GM12878 (cell line): ENCODE measurements around the gene JMJD4. TPM values are rescaled to one million over a fixed set of nuclear protein-coding genes. Genes with fewer than 3 reads are reported as not detected.

Experiments
- ATAC-seq: fragments of 200-7000 bp; cut with Tn5 transposase; 3 replicates; pipeline ENCODE4 v1.9.1; 2020; ENCODE audit warnings: mild to moderate bottlenecking, moderate library complexity
- BruUV-seq: library from RNA; stranded (reverse); fragments of 400-500 nt; replicated peaks from 2 replicates; lab custom pipeline; 2021; lab: Mats Ljungman, UMichigan
- CTCF ChIA-PET: fragments of 300-600 bp; sonication (Branson Sonifier 250); formaldehyde crosslinking; extraction: SDS; loops from one replicate; lab custom pipeline; 2021; ENCODE audit warnings: inconsistent platforms; lab: Yijun Ruan, JAX
- POLR2A ChIA-PET: fragments of 350-600 bp; formaldehyde crosslinking; extraction: SDS; loops from one replicate; lab custom pipeline; 2021; ENCODE audit warnings: inconsistent platforms; lab: Charles Lee
- RAD21 ChIA-PET: fragments of 300-600 bp; sonication (Branson Sonifier 250); formaldehyde crosslinking; loops from one replicate; lab custom pipeline; 2023; ENCODE audit warnings: antibody characterized with exemption; ENCODE audit not compliant: unreplicated experiment; lab: Charles Lee
- SMC1A ChIA-PET: fragments of 300-600 bp; sonication (Branson Sonifier 250); formaldehyde crosslinking; loops from one replicate; lab custom pipeline; 2023; ENCODE audit not compliant: unreplicated experiment, uncharacterized antibody; lab: Charles Lee
- DNase-seq: peaks from one replicate; pipeline ENCODE4 v3.0.0-alpha.2; 2011; ENCODE audit warnings: low read depth, low spot score
- FAIRE-seq: peaks from 3 replicates; lab custom pipeline; 2011; peaks lifted over from hg19 to GRCh38; lab: Jason Lieb, UNC
- H2AFZ ChIP-seq: 2 replicates; pipeline ENCODE4 v1.6.0; 2011; ENCODE audit warnings: low read depth, low read length, control low read depth; ENCODE audit not compliant: control insufficient read depth
- H3K27ac ChIP-seq: 2 replicates; pipeline ENCODE4 v1.5.1; 2011; ENCODE audit warnings: control low read depth; ENCODE audit not compliant: control insufficient read depth, insufficient read depth
- H3K27me3 ChIP-seq, 2 experiments: replicated peaks in 1 of 2; 2 replicates each; pipeline versions ENCODE4 v1.6.0 to v1.6.1; 2011; ENCODE audit warnings: low read length in 1 of 2; ENCODE audit not compliant: control insufficient read depth in 2 of 2, insufficient read depth in 2 of 2
- H3K36me3 ChIP-seq, 2 experiments: 2 replicates each; pipeline ENCODE4 v1.5.1; 2011; ENCODE audit warnings: low read length in 1 of 2; ENCODE audit not compliant: control insufficient read depth in 2 of 2, insufficient read depth in 2 of 2
- H3K4me1 ChIP-seq: 2 replicates; pipeline ENCODE4 v1.6.1; 2011; ENCODE audit warnings: mild to moderate bottlenecking, low read length, moderate library complexity, mixed read lengths; ENCODE audit not compliant: control insufficient read depth, insufficient read depth
- H3K4me2 ChIP-seq: 2 replicates; pipeline ENCODE4 v1.6.0; 2011; ENCODE audit warnings: control low read depth; ENCODE audit not compliant: control insufficient read depth, insufficient read depth
- H3K4me3 ChIP-seq: fragments of 200-600 bp; sonication (generic); 2 replicates; pipeline ENCODE4 v1.5.1; 2016
- H3K79me2 ChIP-seq: 2 replicates; pipeline ENCODE4 v1.6.0; 2011; ENCODE audit warnings: low read length; ENCODE audit not compliant: control insufficient read depth, insufficient read depth
- H3K9ac ChIP-seq: 2 replicates; pipeline ENCODE4 v1.8.0; 2011; ENCODE audit warnings: low read length, control low read depth, mixed read lengths; ENCODE audit not compliant: control insufficient read depth, insufficient read depth
- H3K9me3 ChIP-seq: replicated peaks from 3 replicates; pipeline ENCODE4 v1.5.1; 2011; ENCODE audit warnings: mild to moderate bottlenecking, low read length; ENCODE audit not compliant: control insufficient read depth, insufficient read depth
- H4K20me1 ChIP-seq: 2 replicates; pipeline ENCODE4 v1.6.0; 2011; ENCODE audit not compliant: control insufficient read depth, insufficient read depth
- SPI1 ChIP-seq: IDR thresholded peaks from 2 replicates; pipeline ENCODE4 v1.6.1; 2011; ENCODE audit warnings: low read depth, mild to moderate bottlenecking, low read length, moderate library complexity, borderline replicate concordance; ENCODE audit not compliant: insufficient read depth
- WGBS: methylation state at CpG from one replicate; pipeline ENCODE4 v1.1.6; 2016; ENCODE audit warnings: low lambda C conversion rate; ENCODE audit not compliant: insufficient replicate concordance, insufficient coverage; ENCODE audit errors: missing lambda C conversion rate; 5-methylcytosine and 5-hydroxymethylcytosine counted together
- in situ Hi-C: fragments of 300-500 bp; cut with MboI; formaldehyde crosslinking; loops from 9 replicates; pipeline ENCODE4 v1.14.3; 2018; ENCODE audit warnings: mixed read lengths
- intact Hi-C: fragments of 100-400 bp; cut with micrococcal nuclease; formaldehyde crosslinking; loops from one replicate; pipeline ENCODE4 v1.14.2; 2022; ENCODE audit not compliant: unreplicated experiment
- polyA plus RNA-seq, 11 experiments: library from polyadenylated mRNA; depleted of rRNA in 4 of 11; unstranded in 6 of 11; stranded (reverse) in 5 of 11; fragments of >200 nt; fragmentation: Nextera tagmentation in 4 of 11; fragmentation: Illumina TruSeq in 1 of 11; extraction: Ambion mirVana in 4 of 11; extraction: Trizol in 1 of 11; gene quantifications; 1 replicate in 1 of 11; 2 replicates in 10 of 11; pipeline versions ENCODE4 v1.2.1 to v1.2.3, GENCODE V29; 2011 to 2016; ENCODE audit warnings: inconsistent platforms in 2 of 11, missing spikeins in 2 of 11, low read depth in 1 of 11
- total RNA-seq, 4 experiments: library from RNA; depleted of rRNA in 3 of 4; stranded (reverse); fragments of >200 nt in 3 of 4; fragmentation: Illumina TruSeq in 1 of 4; extraction: Trizol in 1 of 4; gene quantifications; 2 replicates each; pipeline versions ENCODE4 v1.2.1 to v1.2.3, GENCODE V29; 2013 to 2021
- TF ChIP-seq, protein P1 (sequence below): fragments of 450-650 bp; IDR thresholded peaks from 2 replicates; pipeline ENCODE4 v1.6.1; 2017; ENCODE audit warnings: low read depth, mild to moderate bottlenecking, moderate library complexity

Gene JMJD4
- total and polyA plus RNA-seq, 10 of the 15 experiments (the other 5 are each of a cell fraction or from before 2014, with no cell fraction given) = 0.89 to 38.3 (median 18.4) TPM

DNA sequence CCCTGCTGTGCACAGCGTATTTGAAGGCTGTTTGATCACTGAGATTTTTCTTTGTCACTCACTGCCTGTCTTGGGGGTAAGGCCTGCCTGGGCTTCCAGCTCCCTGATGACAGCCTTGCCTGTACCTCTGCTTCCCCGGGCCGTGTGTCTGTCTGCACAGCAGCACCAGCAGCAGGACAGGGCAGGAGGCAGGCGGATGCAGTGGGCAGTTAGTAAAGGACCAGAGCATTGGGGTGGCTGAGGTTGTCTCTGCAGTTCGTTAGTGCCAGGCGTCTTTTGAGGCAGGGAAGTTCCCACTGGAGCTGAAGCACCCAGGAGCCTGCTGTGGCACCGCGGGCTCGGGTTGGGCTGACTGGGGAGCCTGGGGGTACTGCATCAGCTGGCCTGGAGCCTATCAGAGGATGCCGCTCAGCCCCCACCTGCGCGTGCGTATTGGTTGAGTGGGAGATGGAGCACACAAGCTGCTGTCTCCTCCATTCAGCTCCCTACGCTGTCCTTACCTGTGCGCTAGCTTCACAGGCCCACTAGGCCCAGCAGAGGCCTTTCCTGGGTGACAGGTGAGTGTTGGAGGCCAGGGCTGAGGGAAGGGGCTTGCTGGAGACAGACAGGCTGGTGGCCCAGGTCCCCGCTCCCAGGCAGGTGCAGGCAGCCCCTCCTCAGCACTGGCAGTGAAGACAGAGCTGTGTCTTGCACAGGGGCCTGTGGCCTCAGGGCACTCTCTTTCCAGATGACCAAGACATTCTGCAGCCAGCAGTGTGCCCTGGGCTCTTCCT is 28.3 kb upstream of the JMJD4 start:
- H3K4me1 ChIP-seq = peaks cover 31% of the 10 kb centered on the region
- ChIA-PET RAD21 (interaction anchor here (1.0 kb wide), 1 partner anchor 190 kb away, joined by 4 read pairs; no protein-coding TSS in a partner anchor), POLR2A (interaction anchor here (0.9 kb wide), 1 partner anchor 33 kb away, joined by 3 read pairs; no protein-coding TSS in a partner anchor), SMC1A (interaction anchor here (0.7 to 1.5 kb wide), 3 partner anchors 25 to 282 kb away, joined by 3 to 6 read pairs (median 5); no protein-coding TSS in a partner anchor), CTCF (interaction anchor here (0.7 to 3.8 kb wide), 9 partner anchors 11 to 402 kb away, joined by 3 to 34 read pairs (median 3); no protein-coding TSS in a partner anchor)
- ATAC-seq (no peak), FAIRE-seq (no peak), DNase-seq (no peak)
- no peaks in the 10 kb centered on the region; the same call in 1 of the 2 replicates for H4K20me1 ChIP-seq
- no peaks in the 10 kb centered on the region; the same call in none of the 2 replicates for H3K79me2 ChIP-seq
- no peaks in the 10 kb centered on the region for H3K27me3 ChIP-seq
- WGBS = 96% methylated on average over 16 of the region's 16 CpGs
- peaks cover 33 to 39% of the 10 kb centered on the region in 2 experiments for H3K36me3 ChIP-seq
- no peak overlapping the region for H3K9ac ChIP-seq
- H3K27ac ChIP-seq = no peak overlapping the region
- TF ChIP-seq, protein P1, sequence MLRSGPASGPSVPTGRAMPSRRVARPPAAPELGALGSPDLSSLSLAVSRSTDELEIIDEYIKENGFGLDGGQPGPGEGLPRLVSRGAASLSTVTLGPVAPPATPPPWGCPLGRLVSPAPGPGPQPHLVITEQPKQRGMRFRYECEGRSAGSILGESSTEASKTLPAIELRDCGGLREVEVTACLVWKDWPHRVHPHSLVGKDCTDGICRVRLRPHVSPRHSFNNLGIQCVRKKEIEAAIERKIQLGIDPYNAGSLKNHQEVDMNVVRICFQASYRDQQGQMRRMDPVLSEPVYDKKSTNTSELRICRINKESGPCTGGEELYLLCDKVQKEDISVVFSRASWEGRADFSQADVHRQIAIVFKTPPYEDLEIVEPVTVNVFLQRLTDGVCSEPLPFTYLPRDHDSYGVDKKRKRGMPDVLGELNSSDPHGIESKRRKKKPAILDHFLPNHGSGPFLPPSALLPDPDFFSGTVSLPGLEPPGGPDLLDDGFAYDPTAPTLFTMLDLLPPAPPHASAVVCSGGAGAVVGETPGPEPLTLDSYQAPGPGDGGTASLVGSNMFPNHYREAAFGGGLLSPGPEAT = no peak
- TF ChIP-seq SPI1 = no peak
- intact Hi-C loops (loop anchor here (5.0 to 10.0 kb wide), 2 partner anchors 189 to 311 kb away; no protein-coding TSS in a partner anchor), in situ Hi-C loops (loop anchor here (5.0 kb wide), 1 partner anchor 189 kb away; no protein-coding TSS in a partner anchor)
- no TSS peak for BruUV-seq
- H3K4me2 ChIP-seq = no peak overlapping the region
- H3K4me3 ChIP-seq = no peak overlapping the region
- H3K9me3 ChIP-seq = peaks cover 7% of the 10 kb centered on the region; the same call in 2 of the 3 replicates
- no peak overlapping the region for H2AFZ ChIP-seq
